ENCODE measurements around the gene NOTCH4. TPM values are rescaled to one million over a fixed set of nuclear protein-coding genes. Genes with fewer than 3 reads are reported as not detected.

The NOTCH4 gene
- total and polyA plus RNA-seq, 9 of the 15 experiments (the other 6 are each of a cell fraction or from before 2014, with no cell fraction given): 0.24 to 4.3 (median 1.7) TPM

DNA sequence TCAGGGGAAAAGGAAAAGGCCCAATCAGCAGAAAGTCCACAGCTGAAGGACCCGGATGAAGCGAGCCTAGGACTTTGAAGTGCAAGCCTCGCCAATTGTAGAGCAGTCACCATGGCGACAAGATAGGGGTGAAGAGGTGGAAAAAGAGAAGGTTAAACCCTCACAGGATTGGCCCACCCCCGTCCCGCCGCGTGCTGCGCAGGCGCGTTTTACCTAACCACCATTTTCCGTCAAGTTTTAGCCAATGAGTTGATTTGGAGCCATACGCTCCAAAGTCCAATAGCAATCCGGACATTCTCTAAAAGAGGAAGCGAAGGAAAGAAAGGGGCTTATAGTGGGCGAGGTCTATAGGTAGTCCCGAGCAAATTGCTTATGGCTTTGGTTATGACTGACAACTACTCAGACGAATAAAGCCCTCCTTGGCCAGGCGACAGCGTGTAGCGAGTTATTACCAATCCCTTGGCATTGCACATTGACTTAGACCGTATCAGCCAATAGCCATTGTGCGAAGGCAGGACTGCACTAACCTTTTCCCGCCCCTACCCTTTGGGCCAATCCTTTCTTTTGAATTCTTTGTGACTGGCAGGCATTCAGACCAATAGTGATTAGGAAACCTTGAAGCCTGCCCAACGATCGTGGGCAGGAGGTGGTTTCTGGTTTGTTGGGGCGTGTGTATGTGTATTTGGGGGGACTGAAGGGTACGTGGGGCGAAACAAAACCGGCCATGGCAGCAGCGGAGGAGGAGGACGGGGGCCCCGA, 45.9 kb downstream of the NOTCH4 start, which contains the start of gene RNF5 (continued):
- TF ChIP-seq, protein P1, sequence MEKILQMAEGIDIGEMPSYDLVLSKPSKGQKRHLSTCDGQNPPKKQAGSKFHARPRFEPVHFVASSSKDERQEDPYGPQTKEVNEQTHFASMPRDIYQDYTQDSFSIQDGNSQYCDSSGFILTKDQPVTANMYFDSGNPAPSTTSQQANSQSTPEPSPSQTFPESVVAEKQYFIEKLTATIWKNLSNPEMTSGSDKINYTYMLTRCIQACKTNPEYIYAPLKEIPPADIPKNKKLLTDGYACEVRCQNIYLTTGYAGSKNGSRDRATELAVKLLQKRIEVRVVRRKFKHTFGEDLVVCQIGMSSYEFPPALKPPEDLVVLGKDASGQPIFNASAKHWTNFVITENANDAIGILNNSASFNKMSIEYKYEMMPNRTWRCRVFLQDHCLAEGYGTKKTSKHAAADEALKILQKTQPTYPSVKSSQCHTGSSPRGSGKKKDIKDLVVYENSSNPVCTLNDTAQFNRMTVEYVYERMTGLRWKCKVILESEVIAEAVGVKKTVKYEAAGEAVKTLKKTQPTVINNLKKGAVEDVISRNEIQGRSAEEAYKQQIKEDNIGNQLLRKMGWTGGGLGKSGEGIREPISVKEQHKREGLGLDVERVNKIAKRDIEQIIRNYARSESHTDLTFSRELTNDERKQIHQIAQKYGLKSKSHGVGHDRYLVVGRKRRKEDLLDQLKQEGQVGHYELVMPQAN (IDR thresholded peaks at IDR 0.05; ENCODE audit: borderline replicate concordance): no peak
- TF ChIP-seq, protein P2, sequence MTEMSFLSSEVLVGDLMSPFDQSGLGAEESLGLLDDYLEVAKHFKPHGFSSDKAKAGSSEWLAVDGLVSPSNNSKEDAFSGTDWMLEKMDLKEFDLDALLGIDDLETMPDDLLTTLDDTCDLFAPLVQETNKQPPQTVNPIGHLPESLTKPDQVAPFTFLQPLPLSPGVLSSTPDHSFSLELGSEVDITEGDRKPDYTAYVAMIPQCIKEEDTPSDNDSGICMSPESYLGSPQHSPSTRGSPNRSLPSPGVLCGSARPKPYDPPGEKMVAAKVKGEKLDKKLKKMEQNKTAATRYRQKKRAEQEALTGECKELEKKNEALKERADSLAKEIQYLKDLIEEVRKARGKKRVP (CRISPR knock-in tag; IDR thresholded peaks at IDR 0.05): no peak
- TF ChIP-seq, protein P3, sequence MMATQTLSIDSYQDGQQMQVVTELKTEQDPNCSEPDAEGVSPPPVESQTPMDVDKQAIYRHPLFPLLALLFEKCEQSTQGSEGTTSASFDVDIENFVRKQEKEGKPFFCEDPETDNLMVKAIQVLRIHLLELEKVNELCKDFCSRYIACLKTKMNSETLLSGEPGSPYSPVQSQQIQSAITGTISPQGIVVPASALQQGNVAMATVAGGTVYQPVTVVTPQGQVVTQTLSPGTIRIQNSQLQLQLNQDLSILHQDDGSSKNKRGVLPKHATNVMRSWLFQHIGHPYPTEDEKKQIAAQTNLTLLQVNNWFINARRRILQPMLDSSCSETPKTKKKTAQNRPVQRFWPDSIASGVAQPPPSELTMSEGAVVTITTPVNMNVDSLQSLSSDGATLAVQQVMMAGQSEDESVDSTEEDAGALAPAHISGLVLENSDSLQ (IDR thresholded peaks at IDR 0.05): peak; percentile 100
- TF ChIP-seq MTA3 (IDR thresholded peaks at IDR 0.05; ENCODE audit: borderline replicate concordance) (peak; percentile 84), CSDE1 (IDR thresholded peaks at IDR 0.05) (peak in 1 of 2 experiments; percentile 94; a peak in 2 of 4 replicates), ZNF589 (CRISPR knock-in tag; IDR thresholded peaks at IDR 0.05; ENCODE audit: low read depth) (peak; percentile 14; the same call in 1 of the 2 replicates), CXXC5 (CRISPR knock-in tag; IDR thresholded peaks at IDR 0.05) (peak; percentile 55), TCF7L2 (IDR thresholded peaks at IDR 0.05; ENCODE audit: low read depth, low read length) (peak; percentile 80), CREB1 (IDR thresholded peaks at IDR 0.05) (peak; percentile 82), CREB1 (CRISPR knock-in tag; IDR thresholded peaks at IDR 0.05) (peak; percentile 49; the same call in 1 of the 2 replicates), PHF8 (IDR thresholded peaks at IDR 0.05; ENCODE audit: borderline replicate concordance, low read length) (peak; percentile 62; the same call in 1 of the 2 replicates), MAFK (IDR thresholded peaks at IDR 0.05; ENCODE audit: low read length) (peak; percentile 97), NRF1 (conservative IDR thresholded peaks at IDR 0.05 in 1 of 2, IDR thresholded peaks at IDR 0.05 in 1 of 2) (peak; percentile 97), DPF2 (IDR thresholded peaks at IDR 0.05) (0 out of 2 replicates have a peak, but pooled peaks have one; percentile 3), GABPB1 (CRISPR knock-in tag; IDR thresholded peaks at IDR 0.05) (peak; percentile 63; the same call in 1 of the 2 replicates), SREBF2 (CRISPR knock-in tag; IDR thresholded peaks at IDR 0.05) (no peak), SPI1 (IDR thresholded peaks at IDR 0.05; ENCODE audit: borderline replicate concordance, low read depth, low read length) (peak; percentile 98), FOS (IDR thresholded peaks at IDR 0.05; ENCODE audit: extremely low read depth, insufficient read length) (peak; percentile 98), JUND (IDR thresholded peaks at IDR 0.05; ENCODE audit: borderline replicate concordance, low read depth, low read length) (peak; percentile 36), JUND (tag; IDR thresholded peaks at IDR 0.05; ENCODE audit: borderline replicate concordance, low read depth, low read length) (no peak)
- TF ChIP-seq, protein P4, sequence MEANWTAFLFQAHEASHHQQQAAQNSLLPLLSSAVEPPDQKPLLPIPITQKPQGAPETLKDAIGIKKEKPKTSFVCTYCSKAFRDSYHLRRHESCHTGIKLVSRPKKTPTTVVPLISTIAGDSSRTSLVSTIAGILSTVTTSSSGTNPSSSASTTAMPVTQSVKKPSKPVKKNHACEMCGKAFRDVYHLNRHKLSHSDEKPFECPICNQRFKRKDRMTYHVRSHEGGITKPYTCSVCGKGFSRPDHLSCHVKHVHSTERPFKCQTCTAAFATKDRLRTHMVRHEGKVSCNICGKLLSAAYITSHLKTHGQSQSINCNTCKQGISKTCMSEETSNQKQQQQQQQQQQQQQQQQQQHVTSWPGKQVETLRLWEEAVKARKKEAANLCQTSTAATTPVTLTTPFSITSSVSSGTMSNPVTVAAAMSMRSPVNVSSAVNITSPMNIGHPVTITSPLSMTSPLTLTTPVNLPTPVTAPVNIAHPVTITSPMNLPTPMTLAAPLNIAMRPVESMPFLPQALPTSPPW (CRISPR knock-in tag; IDR thresholded peaks at IDR 0.05): peak; percentile 82
- TF ChIP-seq, protein P5, sequence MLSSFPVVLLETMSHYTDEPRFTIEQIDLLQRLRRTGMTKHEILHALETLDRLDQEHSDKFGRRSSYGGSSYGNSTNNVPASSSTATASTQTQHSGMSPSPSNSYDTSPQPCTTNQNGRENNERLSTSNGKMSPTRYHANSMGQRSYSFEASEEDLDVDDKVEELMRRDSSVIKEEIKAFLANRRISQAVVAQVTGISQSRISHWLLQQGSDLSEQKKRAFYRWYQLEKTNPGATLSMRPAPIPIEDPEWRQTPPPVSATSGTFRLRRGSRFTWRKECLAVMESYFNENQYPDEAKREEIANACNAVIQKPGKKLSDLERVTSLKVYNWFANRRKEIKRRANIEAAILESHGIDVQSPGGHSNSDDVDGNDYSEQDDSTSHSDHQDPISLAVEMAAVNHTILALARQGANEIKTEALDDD (IDR thresholded peaks at IDR 0.05): peak; percentile 17; the same call in 1 of the 2 replicates

All from K562 (cell line).